HEK293 (cell line): ENCODE measurements around the gene KRT222.

Experiments
- MYNN ChIP-seq: fragments of 450-650 bp; formaldehyde crosslinking; IDR thresholded peaks from 2 replicates; pipeline ENCODE4 v1.5.1; 2016; ENCODE audit warnings: missing biosample characterization, missing genetic modification characterization, borderline replicate concordance
- MZF1 ChIP-seq: fragments of 450-650 bp; formaldehyde crosslinking; IDR thresholded peaks from 2 replicates; pipeline ENCODE4 v1.5.1; 2017; ENCODE audit warnings: missing biosample characterization, missing genetic modification characterization, borderline replicate concordance
- TCF7L2 ChIP-seq: IDR thresholded peaks from 2 replicates; pipeline ENCODE4 v1.6.1; 2011; ENCODE audit warnings: low read depth, mild to moderate bottlenecking, inconsistent platforms, low read length, moderate library complexity, borderline replicate concordance
- ZNF324 ChIP-seq: fragments of 450-650 bp; formaldehyde crosslinking; IDR thresholded peaks from 2 replicates; pipeline ENCODE4 v1.5.1; 2016; ENCODE audit warnings: missing biosample characterization, missing genetic modification characterization
- ZNF37A ChIP-seq: fragments of 450-650 bp; IDR thresholded peaks from 2 replicates; pipeline ENCODE4 v1.5.1; 2018; ENCODE audit warnings: missing biosample characterization, missing genetic modification characterization
- TF ChIP-seq, protein P1 (sequence below): fragments of 450-650 bp; formaldehyde crosslinking; IDR thresholded peaks from 2 replicates; pipeline ENCODE4 v1.5.1; 2016; ENCODE audit warnings: missing biosample characterization, missing genetic modification characterization
- TF ChIP-seq, protein P2 (sequence below): fragments of 450-650 bp; formaldehyde crosslinking; IDR thresholded peaks from 2 replicates; pipeline ENCODE4 v1.5.1; 2016; ENCODE audit warnings: missing biosample characterization, missing genetic modification characterization
- TF ChIP-seq, protein P3 (sequence below): IDR thresholded peaks from 2 replicates; pipeline ENCODE4 v1.6.1; 2011; ENCODE audit warnings: mild to moderate bottlenecking, low read depth, low read length, borderline replicate concordance

DNA sequence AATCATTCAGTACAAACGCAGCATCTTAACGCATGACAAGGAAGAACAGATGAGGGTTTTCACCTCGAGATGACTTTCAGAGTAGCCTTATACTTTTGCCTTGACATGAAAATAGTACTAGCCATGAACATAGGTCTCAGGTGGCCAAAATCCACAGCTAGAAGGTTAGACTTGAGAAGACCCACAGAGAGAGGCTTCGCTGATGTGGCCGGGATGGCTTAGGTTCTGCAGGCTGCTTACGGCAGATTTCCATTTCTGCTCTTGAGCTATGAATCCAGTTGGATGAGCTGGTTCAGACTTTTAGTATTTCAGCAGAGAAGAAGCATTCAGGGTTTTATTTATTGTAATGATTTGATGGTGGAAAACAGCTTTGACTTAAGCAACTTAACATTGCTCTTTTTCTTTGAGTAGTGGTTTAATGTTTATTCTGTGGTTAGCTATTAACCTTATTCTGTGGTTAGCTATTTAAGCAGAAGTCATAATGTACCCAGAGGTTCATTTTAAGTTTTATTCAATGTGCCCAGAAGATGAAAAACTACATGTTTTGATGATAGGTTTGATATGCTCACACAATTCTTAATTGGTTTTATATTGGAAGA lies 31.0 kb upstream of the KRT222 start:
- TF ChIP-seq ZNF324 (tag by site-specific recombination) (no peak), ZNF37A (tag by site-specific recombination) (no peak), TCF7L2 (no peak), MYNN (no peak), MZF1 (tag by site-specific recombination) (no peak)
- TF ChIP-seq, protein P1, sequence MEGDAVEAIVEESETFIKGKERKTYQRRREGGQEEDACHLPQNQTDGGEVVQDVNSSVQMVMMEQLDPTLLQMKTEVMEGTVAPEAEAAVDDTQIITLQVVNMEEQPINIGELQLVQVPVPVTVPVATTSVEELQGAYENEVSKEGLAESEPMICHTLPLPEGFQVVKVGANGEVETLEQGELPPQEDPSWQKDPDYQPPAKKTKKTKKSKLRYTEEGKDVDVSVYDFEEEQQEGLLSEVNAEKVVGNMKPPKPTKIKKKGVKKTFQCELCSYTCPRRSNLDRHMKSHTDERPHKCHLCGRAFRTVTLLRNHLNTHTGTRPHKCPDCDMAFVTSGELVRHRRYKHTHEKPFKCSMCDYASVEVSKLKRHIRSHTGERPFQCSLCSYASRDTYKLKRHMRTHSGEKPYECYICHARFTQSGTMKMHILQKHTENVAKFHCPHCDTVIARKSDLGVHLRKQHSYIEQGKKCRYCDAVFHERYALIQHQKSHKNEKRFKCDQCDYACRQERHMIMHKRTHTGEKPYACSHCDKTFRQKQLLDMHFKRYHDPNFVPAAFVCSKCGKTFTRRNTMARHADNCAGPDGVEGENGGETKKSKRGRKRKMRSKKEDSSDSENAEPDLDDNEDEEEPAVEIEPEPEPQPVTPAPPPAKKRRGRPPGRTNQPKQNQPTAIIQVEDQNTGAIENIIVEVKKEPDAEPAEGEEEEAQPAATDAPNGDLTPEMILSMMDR (tag by site-specific recombination), result no peak
- TF ChIP-seq, protein P2, sequence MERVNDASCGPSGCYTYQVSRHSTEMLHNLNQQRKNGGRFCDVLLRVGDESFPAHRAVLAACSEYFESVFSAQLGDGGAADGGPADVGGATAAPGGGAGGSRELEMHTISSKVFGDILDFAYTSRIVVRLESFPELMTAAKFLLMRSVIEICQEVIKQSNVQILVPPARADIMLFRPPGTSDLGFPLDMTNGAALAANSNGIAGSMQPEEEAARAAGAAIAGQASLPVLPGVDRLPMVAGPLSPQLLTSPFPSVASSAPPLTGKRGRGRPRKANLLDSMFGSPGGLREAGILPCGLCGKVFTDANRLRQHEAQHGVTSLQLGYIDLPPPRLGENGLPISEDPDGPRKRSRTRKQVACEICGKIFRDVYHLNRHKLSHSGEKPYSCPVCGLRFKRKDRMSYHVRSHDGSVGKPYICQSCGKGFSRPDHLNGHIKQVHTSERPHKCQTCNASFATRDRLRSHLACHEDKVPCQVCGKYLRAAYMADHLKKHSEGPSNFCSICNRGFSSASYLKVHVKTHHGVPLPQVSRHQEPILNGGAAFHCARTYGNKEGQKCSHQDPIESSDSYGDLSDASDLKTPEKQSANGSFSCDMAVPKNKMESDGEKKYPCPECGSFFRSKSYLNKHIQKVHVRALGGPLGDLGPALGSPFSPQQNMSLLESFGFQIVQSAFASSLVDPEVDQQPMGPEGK (tag by site-specific recombination), result no peak
- TF ChIP-seq, protein P3, sequence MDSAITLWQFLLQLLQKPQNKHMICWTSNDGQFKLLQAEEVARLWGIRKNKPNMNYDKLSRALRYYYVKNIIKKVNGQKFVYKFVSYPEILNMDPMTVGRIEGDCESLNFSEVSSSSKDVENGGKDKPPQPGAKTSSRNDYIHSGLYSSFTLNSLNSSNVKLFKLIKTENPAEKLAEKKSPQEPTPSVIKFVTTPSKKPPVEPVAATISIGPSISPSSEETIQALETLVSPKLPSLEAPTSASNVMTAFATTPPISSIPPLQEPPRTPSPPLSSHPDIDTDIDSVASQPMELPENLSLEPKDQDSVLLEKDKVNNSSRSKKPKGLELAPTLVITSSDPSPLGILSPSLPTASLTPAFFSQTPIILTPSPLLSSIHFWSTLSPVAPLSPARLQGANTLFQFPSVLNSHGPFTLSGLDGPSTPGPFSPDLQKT, result no peak
